ENCODE data around the gene IGSF8. TPM values are rescaled to one million over a fixed set of nuclear protein-coding genes. Genes with fewer than 3 reads are reported as not detected.

IGSF8 gene, protein sequence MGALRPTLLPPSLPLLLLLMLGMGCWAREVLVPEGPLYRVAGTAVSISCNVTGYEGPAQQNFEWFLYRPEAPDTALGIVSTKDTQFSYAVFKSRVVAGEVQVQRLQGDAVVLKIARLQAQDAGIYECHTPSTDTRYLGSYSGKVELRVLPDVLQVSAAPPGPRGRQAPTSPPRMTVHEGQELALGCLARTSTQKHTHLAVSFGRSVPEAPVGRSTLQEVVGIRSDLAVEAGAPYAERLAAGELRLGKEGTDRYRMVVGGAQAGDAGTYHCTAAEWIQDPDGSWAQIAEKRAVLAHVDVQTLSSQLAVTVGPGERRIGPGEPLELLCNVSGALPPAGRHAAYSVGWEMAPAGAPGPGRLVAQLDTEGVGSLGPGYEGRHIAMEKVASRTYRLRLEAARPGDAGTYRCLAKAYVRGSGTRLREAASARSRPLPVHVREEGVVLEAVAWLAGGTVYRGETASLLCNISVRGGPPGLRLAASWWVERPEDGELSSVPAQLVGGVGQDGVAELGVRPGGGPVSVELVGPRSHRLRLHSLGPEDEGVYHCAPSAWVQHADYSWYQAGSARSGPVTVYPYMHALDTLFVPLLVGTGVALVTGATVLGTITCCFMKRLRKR
- total RNA-seq: 100 to 1,000 TPM in 1 of 2 donors, 10 to 100 TPM in 1; 88.4 to 172 TPM

DNA sequence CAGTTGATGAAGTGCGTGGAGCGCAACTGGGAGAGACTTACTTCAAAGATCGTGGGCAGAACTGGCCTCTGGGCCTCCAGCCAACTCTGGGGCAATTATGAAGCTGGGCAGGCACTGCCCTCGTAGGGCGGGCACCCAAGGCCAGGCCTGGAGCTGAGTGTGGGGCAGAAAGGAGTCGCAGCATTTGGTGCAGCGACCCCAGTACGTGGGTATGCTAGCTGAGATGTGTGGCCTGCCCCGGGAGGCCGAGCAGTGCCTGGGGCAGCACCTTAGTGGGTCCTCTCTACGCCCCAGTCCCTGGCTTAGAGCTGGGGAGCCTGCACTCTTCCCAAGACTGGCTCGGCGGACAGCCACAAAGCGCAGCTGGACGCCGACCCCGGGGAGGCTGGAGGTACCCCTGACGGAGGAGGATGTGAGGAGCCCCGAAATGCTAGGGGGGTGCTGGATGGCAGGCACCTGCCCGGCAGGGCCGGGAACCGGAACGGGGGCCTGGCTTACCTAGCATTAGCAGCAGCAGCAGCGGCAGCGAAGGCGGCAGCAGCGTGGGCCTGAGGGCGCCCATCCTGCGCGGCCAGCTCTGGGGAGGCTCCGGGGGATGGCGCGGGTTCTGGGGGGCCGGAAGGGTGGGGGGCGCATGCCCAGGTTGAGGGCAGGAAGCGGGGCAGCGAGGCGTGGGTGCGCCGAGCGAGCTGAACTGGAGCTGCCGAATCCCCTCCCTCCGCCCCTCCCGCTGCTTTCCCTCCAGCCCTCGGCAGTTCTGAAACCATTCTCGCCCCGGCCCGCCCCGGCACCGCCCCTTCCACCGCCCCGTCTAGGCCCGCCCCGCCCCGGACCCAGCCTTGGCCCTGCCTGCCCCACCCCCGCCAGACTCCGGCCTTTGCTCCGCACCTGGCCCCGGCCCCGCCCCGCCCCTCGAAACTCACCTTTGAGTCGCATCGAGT, at the start of gene IGSF8:
IGSF8 (minus strand) TSS at position 709 of the 941 bp plus-strand sequence; CDS start at position 562, 147 bp downstream.

DNA sequence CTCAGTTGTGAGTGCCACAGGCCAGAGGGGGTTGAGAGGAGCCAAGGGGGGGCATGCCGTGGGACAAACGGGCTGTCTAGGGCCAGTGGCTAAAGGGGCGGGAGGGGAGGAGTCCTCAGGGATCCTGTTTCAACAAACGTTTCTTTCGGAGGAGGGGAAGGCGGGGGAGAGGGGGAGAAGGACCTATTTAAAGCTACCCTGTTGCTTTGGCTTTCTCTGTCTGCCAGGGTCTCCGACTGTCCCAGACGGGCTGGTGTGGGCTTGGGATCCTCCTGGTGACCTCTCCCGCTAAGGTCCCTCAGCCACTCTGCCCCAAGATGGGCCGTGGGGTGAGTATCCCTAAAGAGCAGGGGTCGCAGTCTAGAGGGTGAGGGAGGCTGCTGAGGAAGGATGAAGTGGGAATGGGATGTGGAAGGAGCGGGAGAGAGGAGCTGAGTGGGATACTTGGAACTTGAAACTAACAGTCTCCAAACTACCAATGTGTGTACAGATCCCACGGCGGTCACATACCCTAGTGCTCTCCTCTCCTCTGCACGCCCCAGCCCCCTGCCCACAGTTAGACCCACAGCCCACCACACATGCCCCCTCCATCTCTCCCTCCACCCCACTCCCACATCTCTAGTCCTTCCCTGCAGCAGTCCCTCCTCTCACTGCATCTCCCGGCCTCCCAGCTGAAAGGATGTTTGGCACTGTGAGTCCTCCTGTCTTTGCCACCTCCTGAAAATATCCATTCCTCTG, 17.3 kb upstream of the IGSF8 start, which contains the start of gene ATP1A2:
ATP1A2 (plus strand) TSS at position 215 of the 738 bp plus-strand sequence; CDS start at position 318, 103 bp downstream.

DNA sequence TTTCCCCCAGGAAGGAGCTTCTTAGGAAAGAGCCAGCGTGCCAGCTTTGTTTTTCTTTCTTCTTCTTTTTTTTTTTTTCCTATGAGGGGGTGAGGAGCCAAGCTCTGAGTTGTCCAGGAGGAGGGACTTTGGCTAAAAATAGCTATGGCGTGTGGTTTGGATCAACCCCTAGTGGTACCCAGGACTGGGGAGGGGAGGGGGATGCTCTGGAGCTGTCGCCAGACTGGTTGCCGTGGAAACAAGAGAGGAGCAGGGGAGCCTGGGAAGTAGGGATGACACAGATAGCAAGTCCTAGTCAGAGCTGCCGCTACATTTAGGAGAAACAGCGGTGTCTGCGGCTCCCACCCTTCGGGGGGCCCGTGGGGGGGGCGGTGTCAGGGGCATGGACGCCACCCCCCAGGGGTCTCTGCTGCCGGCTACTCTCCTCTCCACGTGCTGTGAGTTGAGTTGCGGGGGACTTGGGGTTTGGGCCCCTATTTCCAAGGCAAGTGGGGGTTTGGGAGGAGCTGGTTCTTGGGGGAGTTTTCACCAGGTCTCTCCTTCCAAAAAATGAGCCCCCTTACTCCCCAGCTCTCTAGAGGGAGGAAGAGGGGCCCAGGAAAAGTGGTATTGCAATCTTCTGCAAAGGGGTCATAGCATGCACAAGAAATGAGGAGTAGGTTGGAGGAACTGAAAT, 17.0 kb downstream of the IGSF8 start, which contains the start of gene KCNJ9:
KCNJ9 (plus strand) TSS at position 278 of the 676 bp plus-strand sequence. CDS start 2,493 bp downstream, outside the sequence.

DNA sequence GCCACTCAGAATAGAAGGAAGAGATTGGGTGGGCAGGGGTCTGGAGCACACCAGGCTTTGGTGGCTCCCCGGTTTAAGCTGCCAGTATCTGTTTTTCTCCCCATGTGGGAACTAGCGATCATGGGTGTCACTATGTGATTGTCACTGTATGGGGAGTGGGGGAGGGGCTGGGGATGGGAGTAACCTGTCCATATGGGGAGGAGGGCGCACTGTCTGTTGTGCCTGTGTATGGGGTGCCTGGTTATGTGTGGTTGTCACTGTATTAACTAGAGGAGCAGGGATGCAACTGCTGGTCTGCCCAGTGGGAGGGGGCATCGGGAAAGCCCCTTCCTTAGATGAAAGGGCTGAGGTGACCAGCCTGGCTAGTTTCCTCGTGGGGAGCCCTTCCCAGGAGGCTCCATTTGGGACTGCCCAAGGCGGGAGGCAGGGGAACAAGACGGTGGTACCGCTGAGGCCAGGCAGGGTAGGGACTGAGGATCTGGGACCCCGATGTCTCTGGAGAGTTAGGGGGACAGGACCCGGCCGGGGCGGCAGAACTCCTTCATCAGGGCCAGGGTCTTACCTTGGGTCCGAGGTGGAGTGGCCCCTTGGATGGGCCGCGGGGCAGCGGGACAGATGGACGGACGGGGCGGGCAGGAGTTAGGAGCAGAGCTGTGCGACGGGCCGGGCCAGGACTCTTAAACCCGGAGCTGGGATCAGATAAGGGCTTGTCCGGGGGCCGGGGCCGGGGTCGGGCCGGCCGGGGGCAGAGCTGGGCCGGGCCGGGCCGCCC, 28.8 kb downstream of the IGSF8 start, which contains the start of gene KCNJ10:
KCNJ10 (minus strand) TSS at position 701 of the 772 bp plus-strand sequence. CDS start 27,628 bp downstream, outside the sequence.

Other genes starting within 250 kb of the IGSF8 start
- under 1 TPM in 1 of 2 donors, not detected in 1; under 0.01 TPM for gene VSIG8, start 236.0 kb downstream of the IGSF8 start, total RNA-seq
- gene CFAP45, start 198.5 kb downstream of the IGSF8 start, total RNA-seq: under 1 TPM; under 0.01 to 0.67 TPM
- gene TAGLN2, start 173.1 kb downstream of the IGSF8 start, total RNA-seq: 100 to 1,000 TPM; 188 to 288 TPM
- gene IGSF9, start 153.0 kb downstream of the IGSF8 start, total RNA-seq: under 1 TPM in 1 of 2 donors, not detected in 1; under 0.01 TPM
- 10 to 100 TPM in 1 of 2 donors, 1 to 10 TPM in 1; 2.1 to 14.3 TPM for gene SLAMF9, start 144.4 kb downstream of the IGSF8 start, total RNA-seq
- 1 to 10 TPM; 4.8 to 5.0 TPM for gene PIGM, start 66.6 kb downstream of the IGSF8 start, total RNA-seq
- gene KCNJ10, start 28.5 kb downstream of the IGSF8 start, total RNA-seq: under 1 TPM in 1 of 2 donors, not detected in 1; under 0.01 TPM
- gene KCNJ9, start 17.1 kb downstream of the IGSF8 start, total RNA-seq: not detected
- gene ATP1A2, start 17.1 kb upstream of the IGSF8 start, total RNA-seq: not detected
- under 1 TPM in 1 of 2 donors, not detected in 1; under 0.01 TPM for gene ATP1A4, start 53.0 kb upstream of the IGSF8 start, total RNA-seq
- not detected for gene CASQ1, start 92.0 kb upstream of the IGSF8 start, total RNA-seq
- 10 to 100 TPM; 60.6 to 79.9 TPM for gene PEA15, start 106.8 kb upstream of the IGSF8 start, total RNA-seq
- 10 to 100 TPM; 59.3 to 75.0 TPM for gene DCAF8, start 163.9 kb upstream of the IGSF8 start, total RNA-seq
- gene PEX19, start 186.5 kb upstream of the IGSF8 start, total RNA-seq: 10 to 100 TPM; 46.0 to 61.9 TPM
- 100 to 1,000 TPM; 133 to 194 TPM for gene COPA, start 244.6 kb upstream of the IGSF8 start, total RNA-seq
- gene NCSTN, start 244.8 kb upstream of the IGSF8 start, total RNA-seq: 100 to 1,000 TPM; 110 to 132 TPM